Right lobe of liver (tissue), 4 donors: ENCODE measurements around the gene NPSR1.

ENCODE experiments used
- CTCF ChIP-seq, 4 donors: fragments of 200-600 bp in 3 of 4; fragments of 450-650 bp in 1 of 4; IDR thresholded peaks; one replicate each; pipeline versions ENCODE4 v1.5.1 to v1.8.0; 2016 to 2022; ENCODE audit warnings: antibody characterized with exemption in 4 of 4, mild to moderate bottlenecking in 2 of 4
- POLR2A ChIP-seq: fragments of 450-650 bp; IDR thresholded peaks from one replicate; pipeline ENCODE4 v1.6.1; 2017; ENCODE audit warnings: antibody characterized with exemption, mild to moderate bottlenecking
- donor health status: DM: no; HTN: no; CAD: no.
- donor health status: DM: no; HTN: no; CAD: no.
- donor health status: DM: no; HTN: yes; CAD: no.

- TF ChIP-seq CTCF (IDR thresholded peaks at IDR 0.05) (no peak), POLR2A (no peak)
Measured at GRCh38 chr7:34652809-34653208, 5.2 kb upstream of the NPSR1 start.
